OCI-LY1 (cell line): ENCODE results near the gene CD164L2.

Experiments
- H2AFZ ChIP-seq: fragments of 200-600 bp; sonication (generic), shearing (Covaris generic); 2 replicates; pipeline ENCODE4 v1.6.0; 2014; ENCODE audit warnings: antibody characterized with exemption, mild to moderate bottlenecking, low read length
- H3F3A ChIP-seq: fragments of 200-600 bp; sonication (generic), shearing (Covaris generic); 2 replicates; pipeline ENCODE4 v1.6.0; 2014; ENCODE audit warnings: mild to moderate bottlenecking, antibody characterized with exemption, low read length, moderate library complexity; ENCODE audit not compliant: insufficient read depth
- H3K27ac ChIP-seq: fragments of 200-600 bp; sonication (generic); 2 replicates; pipeline ENCODE4 v1.5.1; 2014; ENCODE audit warnings: low read length, mixed run types, mild to moderate bottlenecking, low read depth; ENCODE audit not compliant: poor library complexity, severe bottlenecking
- H3K27me3 ChIP-seq: fragments of 200-600 bp; sonication (generic); 2 replicates; pipeline ENCODE4 v1.6.0; 2014; ENCODE audit warnings: antibody characterized with exemption, mild to moderate bottlenecking, low read length, moderate library complexity; ENCODE audit not compliant: insufficient read depth
- H3K36me3 ChIP-seq: fragments of 200-600 bp; sonication (generic); 2 replicates; pipeline ENCODE4 v1.6.1; 2014; ENCODE audit warnings: mild to moderate bottlenecking, antibody characterized with exemption, low read length, moderate library complexity, mixed read lengths; ENCODE audit not compliant: insufficient read depth
- H3K4me1 ChIP-seq: fragments of 200-600 bp; sonication (generic); 2 replicates; pipeline ENCODE4 v1.5.1; 2014; ENCODE audit warnings: mild to moderate bottlenecking, low read length, moderate library complexity; ENCODE audit not compliant: insufficient read depth, severe bottlenecking
- H3K4me2 ChIP-seq: fragments of 200-600 bp; sonication (generic), shearing (Covaris generic); 2 replicates; pipeline ENCODE4 v1.6.1; 2014; ENCODE audit warnings: low read length
- H3K4me3 ChIP-seq: fragments of 200-600 bp; sonication (generic); 2 replicates; pipeline ENCODE4 v1.5.1; 2014; ENCODE audit warnings: low read length, low read depth, mild to moderate bottlenecking, mixed read lengths; ENCODE audit not compliant: poor library complexity, severe bottlenecking
- H3K79me2 ChIP-seq: fragments of 200-600 bp; shearing (Covaris generic); 2 replicates; pipeline ENCODE4 v1.6.1; 2016; ENCODE audit warnings: mixed run types, low read length, mixed read lengths; ENCODE audit not compliant: insufficient read depth
- H3K9ac ChIP-seq: fragments of 200-600 bp; sonication (generic), shearing (Covaris generic); 2 replicates; pipeline ENCODE4 v1.6.1; 2014; ENCODE audit warnings: mild to moderate bottlenecking, low read length, mixed read lengths
- H3K9me2 ChIP-seq: fragments of 200-600 bp; sonication (generic), shearing (Covaris generic); 2 replicates; pipeline ENCODE4 v1.6.1; 2014; ENCODE audit warnings: low read depth, mild to moderate bottlenecking, low read length, mixed read lengths
- H3K9me3 ChIP-seq: fragments of 200-600 bp; shearing (Covaris generic); 2 replicates; pipeline ENCODE4 v1.6.1; 2014; ENCODE audit warnings: low read length, mixed read lengths
- H4K20me1 ChIP-seq: fragments of 200-600 bp; sonication (generic), shearing (Covaris generic); 2 replicates; pipeline ENCODE4 v1.6.0; 2016; ENCODE audit warnings: mild to moderate bottlenecking, low read length; ENCODE audit not compliant: insufficient read depth
- EZH2 ChIP-seq: fragments of 200-600 bp; sonication (generic), shearing (Covaris generic); IDR thresholded peaks from 2 replicates; pipeline ENCODE4 v1.8.0; 2017; ENCODE audit warnings: borderline replicate concordance, mixed run types, mild to moderate bottlenecking, antibody characterized with exemption, low read length, moderate library complexity, mixed read lengths
- TF ChIP-seq, protein P1 (sequence below): fragments of 200-600 bp; sonication (generic), shearing (Covaris generic); IDR thresholded peaks from 2 replicates; pipeline ENCODE4 v1.5.1; 2017; ENCODE audit warnings: mild to moderate bottlenecking, antibody characterized with exemption, low read length, moderate library complexity, mixed read lengths

CD164L2 gene

DNA sequence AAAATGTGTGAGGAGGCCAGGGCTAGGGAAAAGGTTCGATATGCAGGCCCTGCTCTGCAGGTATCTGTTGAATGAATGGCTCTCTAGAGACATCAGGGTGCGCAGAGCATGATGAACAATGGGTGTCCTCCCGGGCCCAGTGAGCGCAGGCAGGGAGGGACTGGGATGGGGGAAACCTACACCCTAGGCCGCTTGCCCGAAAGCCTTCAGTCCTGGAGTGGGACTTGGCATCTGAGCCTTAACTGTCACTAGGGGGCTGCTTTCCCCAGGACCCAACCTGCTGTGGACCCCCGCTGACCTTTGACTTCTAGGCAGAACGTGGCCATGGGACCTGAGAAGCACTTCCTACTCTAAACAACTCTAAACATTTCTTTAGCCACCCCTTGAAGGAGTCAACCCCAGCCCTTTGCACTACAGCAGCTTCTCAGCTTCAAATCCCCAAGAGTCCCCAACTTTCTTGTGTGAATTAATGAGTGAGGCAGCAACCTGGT, 15.9 kb downstream of the CD164L2 start:
- Histone ChIP-seq H3K9ac (no peak overlapping the region), H3K9me2 (no peaks in the 10 kb centered on the region), H3K36me3 (no peaks in the 10 kb centered on the region), H3K79me2 (no peaks in the 10 kb centered on the region), H3K27ac (no peak overlapping the region), H4K20me1 (no peaks in the 10 kb centered on the region), H3F3A (no peaks in the 10 kb centered on the region), H3K4me1 (peaks cover 27% of the 10 kb centered on the region), H3K4me2 (no peak overlapping the region), H3K9me3 (no peaks in the 10 kb centered on the region), H3K4me3 (no peak overlapping the region), H3K27me3 (no peaks in the 10 kb centered on the region), H2AFZ (no peak overlapping the region)
- no peak for TF ChIP-seq EZH2
- TF ChIP-seq, protein P1, sequence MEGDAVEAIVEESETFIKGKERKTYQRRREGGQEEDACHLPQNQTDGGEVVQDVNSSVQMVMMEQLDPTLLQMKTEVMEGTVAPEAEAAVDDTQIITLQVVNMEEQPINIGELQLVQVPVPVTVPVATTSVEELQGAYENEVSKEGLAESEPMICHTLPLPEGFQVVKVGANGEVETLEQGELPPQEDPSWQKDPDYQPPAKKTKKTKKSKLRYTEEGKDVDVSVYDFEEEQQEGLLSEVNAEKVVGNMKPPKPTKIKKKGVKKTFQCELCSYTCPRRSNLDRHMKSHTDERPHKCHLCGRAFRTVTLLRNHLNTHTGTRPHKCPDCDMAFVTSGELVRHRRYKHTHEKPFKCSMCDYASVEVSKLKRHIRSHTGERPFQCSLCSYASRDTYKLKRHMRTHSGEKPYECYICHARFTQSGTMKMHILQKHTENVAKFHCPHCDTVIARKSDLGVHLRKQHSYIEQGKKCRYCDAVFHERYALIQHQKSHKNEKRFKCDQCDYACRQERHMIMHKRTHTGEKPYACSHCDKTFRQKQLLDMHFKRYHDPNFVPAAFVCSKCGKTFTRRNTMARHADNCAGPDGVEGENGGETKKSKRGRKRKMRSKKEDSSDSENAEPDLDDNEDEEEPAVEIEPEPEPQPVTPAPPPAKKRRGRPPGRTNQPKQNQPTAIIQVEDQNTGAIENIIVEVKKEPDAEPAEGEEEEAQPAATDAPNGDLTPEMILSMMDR = no peak

DNA sequence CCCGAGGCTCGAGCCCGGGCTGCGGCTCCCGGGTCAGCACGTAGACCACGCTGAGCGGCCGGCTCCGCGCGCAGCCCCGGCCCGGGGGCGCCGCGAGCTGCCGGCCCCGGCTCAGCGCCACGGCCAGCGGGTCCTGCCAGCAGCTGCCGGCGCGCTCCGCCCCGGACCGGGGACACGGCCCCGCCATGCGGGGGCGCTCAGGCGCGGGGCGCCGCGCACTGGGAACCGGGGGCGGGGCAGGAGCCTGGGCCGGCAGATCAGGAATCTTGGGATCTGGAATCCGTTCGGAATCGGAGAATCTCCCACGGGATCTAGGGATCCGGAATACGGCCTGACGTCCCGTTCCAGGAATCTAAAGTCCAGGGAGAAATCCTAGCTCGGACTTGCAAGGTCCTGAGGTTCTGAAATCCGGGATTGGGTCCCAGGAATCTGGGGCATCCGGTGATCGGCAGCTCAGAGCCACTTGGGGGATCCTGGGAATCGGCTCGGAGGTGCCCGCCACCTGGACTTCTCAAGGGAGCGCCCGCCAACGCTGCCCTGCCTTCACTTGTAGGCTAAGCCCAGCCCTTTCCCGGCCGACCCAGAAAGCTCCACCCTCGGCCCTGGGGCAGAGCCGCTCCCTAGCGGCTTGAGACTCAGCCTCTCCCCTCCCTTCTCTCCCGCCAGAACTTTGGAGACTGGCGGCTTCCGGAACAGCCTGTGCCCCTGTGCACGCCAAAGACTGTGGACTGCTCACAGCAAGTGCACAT, 16.5 kb downstream of the CD164L2 start, which contains the start of gene MAP3K6:
MAP3K6 (minus strand) TSS at position 551 of the 749 bp plus-strand sequence; CDS start at position 187, 364 bp downstream.
- no peak within 1 kb of the TSS for H3K27ac ChIP-seq

DNA sequence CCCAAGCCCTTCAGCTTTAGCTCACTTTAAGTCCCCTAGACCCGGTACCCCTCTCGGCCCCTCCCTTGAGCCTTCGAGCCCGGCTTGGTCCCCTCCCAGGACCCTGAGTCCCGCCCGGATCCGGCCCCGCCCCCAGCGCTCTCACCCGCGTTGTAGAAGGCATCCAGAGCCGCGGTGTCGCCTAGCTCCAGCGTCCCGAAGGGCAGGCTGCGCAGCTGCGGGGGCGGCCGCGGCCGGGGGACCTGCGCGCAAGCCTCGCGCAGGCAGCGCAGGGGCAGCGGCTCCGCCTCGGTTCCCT, 17.1 kb downstream of the CD164L2 start:
- Histone ChIP-seq H3K9me2 (no peaks in the 10 kb centered on the region), H3K36me3 (no peaks in the 10 kb centered on the region), H3K4me3 (peak overlapping the region; percentile 69), H3K27me3 (no peaks in the 10 kb centered on the region), H3K9ac (peak overlapping the region; percentile 57), H3K79me2 (no peaks in the 10 kb centered on the region), H3F3A (no peaks in the 10 kb centered on the region), H3K4me1 (peaks cover 28% of the 10 kb centered on the region), H3K4me2 (peak overlapping the region; percentile 91), H3K27ac (no peak overlapping the region), H2AFZ (no peak overlapping the region), H3K9me3 (no peaks in the 10 kb centered on the region), H4K20me1 (no peaks in the 10 kb centered on the region)
- TF ChIP-seq, protein P1 = no peak
- no peak for TF ChIP-seq EZH2

More for the DNA sequence above, 16.5 kb downstream of the CD164L2 start, which contains the start of gene MAP3K6:
- H3K9me2 ChIP-seq = no peaks in the 10 kb centered on the region
- H3K4me1 ChIP-seq = peaks cover 27% of the 10 kb centered on the region
- no peaks in the 10 kb centered on the region for H3K27me3 ChIP-seq
- no peak within 1 kb of the TSS for H2AFZ ChIP-seq
- no peaks in the 10 kb centered on the region for H3F3A ChIP-seq
- peak within 1 kb of the TSS; percentile 57 for H3K9ac ChIP-seq
- no peaks in the 10 kb centered on the region for H4K20me1 ChIP-seq
- peak within 1 kb of the TSS; percentile 91 for H3K4me2 ChIP-seq
- TF ChIP-seq, protein P1 = peak; percentile 49; the same call in 1 of the 2 replicates
- TF ChIP-seq EZH2 = no peak
- H3K36me3 ChIP-seq = no peaks in the 10 kb centered on the region
- H3K79me2 ChIP-seq = no peaks in the 10 kb centered on the region
- H3K9me3 ChIP-seq = no peaks in the 10 kb centered on the region
- peak within 1 kb of the TSS; percentile 69 for H3K4me3 ChIP-seq
